GM19240 (cell line): ENCODE results near the gene RPGRIP1.
"Not testable (repeated sequence)": the region's sequence is repeated elsewhere in the genome, so short reads cannot be mapped to it uniquely, and the experiment has no call there.

Source experiments
- DNase-seq: peaks from one replicate; pipeline ENCODE4 v3.0.0; 2011; ENCODE audit warnings: low spot score; ENCODE audit not compliant: insufficient read length

RPGRIP1 gene

DNA sequence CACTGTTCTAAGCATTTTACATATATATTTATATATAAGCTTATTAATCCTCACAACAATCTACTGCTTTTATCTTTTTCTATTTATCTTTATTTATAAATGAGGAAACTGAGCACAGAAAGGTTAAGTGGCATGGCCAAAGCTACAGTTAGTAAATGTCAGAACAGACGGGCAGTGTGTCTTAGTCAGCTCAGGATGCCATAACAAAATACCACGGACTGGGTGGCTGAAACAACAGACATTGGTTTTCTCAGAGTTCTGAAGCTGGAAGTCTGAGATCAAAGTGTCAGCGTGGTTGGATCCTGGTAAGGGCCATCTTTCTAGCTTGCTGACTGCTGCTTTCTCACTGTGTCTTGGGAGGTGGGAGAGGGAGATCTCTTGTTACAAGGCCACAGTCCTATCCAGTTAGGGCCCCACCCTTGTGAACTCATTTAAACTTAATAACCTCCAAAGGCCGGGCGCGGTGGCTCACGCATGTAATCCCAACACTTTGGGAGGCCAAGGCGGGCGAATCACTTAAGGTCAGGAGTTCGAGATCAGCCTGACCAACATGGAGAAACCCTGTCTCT is 19.8 kb downstream of the RPGRIP1 start:
- DNase-seq = no peak

DNA sequence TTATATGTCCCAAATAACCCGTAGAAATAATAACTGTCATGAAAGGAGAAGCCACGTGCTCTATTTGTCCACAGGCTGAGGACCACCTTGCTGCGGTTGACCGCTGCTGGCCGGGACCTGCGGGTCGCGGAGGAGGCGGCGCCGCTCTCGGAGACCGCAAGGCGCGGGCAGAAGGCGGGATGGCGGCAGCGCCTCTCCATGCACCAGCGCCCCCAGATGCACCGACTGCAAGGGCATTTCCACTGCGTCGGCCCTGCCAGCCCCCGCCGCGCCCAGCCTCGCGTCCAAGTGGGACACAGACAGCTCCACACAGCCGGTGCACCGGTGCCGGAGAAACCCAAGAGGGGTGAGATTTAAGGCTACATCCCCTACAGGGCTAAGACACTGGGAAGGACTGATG is 21.0 kb downstream of the RPGRIP1 start:
- no peak for DNase-seq

DNA sequence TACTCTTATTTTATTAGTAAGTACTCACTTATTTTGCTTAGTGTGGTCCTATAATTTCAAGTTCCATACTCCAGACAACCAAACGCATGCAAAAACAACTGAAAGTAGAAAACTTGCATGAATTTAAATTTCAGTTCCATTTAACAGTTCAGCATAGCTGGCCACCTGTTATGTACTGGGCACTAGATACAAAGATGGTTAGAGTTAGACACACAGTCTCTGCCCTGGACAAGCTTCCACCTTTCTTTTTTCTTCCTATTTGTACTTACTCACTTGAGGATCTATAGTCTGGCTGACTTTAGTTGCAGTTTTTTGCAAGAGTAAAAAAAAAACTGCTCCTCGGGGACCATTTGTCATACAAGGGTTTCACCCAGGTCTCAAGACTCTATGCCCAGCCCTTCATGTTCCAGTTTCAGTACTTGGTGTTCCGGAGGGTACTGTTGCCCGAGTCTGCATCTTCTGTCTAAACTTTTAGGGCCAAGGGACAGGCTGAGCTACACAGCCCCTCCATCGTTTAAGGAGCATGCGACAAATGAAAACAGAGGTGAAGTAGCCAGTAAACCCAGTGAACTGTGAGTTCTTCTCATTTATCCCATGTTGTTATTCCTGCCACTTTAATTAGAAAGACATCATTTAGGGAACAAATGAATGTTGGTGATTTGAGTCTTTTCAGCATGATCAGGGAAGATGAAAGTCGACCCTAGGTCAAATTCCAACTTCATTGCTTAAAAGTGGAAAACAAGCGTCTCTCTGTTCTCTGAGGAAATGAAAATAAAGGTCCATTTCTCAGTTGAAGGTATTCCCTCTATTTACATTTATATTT is 22.3 kb downstream of the RPGRIP1 start:
- DNase-seq = no peak

DNA sequence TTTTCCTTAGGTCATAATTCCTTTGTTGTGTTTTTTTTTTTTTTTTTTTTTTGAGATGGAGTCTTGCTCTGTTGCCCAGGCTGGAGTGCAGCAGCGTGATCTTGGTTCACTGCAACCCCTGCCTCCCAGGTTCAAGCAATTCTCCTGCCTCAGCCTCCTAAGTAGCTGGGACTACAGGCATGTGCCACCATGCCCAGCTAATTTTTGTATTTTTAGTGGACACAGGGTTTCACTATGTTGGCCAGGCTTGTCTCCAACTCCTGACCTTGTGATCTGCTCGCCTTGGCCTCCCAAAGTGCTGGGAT is 22.9 kb downstream of the RPGRIP1 start:
- not testable (repeated sequence) for DNase-seq

DNA sequence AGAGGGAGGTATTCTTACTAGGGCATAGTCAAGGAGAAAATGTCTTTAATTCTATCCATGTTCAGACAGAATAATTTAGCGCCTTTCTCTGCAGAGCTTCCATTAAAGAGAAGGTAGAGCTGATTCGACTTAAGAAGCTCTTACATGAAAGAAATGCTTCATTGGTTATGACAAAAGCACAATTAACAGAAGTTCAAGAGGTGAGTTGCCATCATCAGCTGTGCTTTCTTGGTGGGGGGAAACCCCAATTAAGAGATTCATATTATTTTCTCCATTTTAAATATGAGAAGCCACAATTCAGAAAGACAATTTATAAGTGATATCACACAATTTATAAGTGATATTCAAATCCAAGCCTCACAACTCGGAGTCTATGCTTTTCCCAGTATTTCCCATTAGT is 27.8 kb downstream of the RPGRIP1 start:
- no peak for DNase-seq

DNA sequence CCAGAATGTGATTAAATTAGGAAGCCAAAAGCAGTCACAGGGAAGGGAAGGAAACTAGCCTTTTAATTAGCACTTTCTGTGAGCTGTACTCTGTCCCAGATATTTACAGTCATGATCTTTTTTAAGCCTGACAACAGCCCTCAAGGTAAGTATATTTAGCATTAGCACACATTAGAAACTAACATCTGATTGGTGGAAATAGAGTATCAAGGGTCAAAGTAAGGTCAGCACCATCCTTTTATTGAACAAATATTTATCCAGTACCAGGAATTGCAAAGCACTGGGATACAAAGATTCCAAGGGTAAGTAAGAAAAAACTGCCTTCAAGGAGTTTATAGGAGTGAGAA is 28.2 kb downstream of the RPGRIP1 start:
- DNase-seq = no peak

DNA sequence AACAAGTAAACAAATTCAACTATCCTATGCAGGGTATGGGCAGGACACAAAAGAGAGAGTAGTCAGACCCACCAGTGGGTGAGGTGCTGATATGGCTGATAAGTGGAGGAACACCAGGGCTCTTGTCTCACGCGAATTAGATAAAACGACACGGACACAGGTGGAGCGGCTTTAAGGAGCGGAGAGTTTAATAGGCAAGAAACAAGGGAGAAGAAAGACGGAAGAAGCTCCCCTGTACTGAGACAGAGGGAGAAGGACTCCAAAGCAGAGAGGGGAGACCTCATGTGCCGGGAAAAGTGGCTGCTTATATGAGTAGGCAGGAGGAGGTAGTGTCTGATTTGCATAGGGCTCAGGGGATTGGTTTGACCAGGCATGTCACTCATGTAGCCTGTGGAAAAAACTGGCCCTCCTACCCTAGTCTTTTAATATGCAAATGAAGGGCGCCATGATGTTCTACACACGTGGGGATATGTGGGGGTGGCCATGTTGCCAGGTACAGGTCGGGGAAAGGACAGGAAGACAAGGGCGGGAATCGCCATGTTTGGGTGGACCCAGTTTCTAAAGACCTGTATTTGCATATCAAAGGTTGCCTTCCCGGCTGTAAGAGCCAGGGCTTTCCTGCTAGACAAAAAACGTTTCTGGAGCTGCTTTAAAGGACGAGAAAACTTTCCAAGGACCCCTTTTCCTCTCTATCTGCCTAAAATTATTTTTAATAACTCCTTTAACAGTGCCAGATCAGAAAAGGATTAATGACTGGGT is 28.8 kb downstream of the RPGRIP1 start:
- DNase-seq = peak; percentile 51

DNA sequence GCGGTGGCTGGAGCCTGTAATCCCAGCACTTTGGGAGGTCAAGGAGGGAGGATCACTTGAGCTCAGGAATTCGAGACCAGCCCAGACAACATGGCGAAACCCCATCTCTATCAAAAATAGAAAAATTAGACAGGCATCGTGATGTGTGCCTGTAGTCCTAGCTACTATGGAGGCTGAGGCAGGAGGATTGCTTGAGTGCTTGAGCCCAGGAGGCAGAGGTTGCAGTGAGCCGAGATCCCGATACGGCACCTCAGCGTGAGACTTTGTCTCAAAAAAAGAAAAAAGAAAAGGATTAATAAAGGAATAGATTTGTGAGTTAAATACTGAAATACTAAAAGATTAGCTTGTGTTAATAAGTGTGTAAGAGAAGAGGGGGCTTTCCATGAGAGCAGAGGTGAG is 29.4 kb downstream of the RPGRIP1 start:
- no peak for DNase-seq

DNA sequence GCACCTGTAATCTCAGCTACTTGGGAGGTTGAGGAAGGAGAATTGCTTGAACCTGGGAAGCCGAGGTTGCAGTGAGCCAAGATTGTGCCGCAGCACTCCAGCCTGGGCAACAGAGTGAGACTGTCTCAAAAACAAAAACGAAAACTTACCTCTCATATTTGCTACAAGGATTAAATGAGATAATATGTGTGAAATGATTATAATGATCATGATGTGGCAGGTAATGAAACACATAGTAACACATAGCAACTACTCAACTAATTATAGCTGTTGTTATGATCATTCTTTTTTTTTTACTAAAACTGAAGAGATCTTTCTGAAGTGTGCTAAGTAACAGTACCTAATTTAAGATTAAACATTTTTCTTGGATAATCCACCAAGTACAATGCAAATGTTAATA is 30.1 kb downstream of the RPGRIP1 start:
- DNase-seq = no peak

DNA sequence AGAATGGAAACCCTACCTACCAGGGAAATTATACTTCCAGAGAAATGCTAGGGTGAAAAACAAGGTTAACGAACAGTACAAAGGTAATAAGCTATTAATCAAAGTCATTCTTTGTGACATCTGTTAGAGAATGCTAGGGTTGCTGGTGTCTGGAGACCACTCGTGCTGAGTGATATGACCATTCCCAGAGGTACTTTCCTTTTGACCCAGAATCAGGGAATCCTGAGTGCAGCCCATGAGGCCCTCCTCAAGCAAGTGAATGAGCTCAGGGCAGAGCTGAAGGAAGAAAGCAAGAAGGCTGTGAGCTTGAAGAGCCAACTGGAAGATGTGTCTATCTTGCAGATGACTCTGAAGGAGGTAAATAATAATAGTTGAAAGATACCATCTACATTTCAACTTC is 31.7 kb downstream of the RPGRIP1 start:
- DNase-seq = no peak

DNA sequence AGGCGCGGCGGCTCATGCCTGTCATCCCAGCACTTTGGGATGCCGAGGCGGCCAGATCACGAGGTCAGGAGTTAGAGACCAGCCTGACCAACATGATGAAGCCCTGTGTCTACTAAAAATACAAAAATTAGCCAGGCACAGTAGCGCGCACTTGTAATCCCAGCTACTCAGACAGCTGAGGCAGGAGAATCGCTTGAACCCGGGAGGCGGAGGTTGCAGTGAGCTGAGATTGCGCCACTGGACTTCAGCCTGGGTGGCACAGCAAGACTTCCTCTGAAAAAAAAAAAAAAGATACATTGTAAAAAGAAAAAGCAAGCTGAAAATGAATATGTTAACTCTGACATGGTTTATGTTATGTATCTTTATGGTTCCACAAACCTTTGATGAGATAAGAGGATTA is 33.6 kb downstream of the RPGRIP1 start:
- no peak for DNase-seq

DNA sequence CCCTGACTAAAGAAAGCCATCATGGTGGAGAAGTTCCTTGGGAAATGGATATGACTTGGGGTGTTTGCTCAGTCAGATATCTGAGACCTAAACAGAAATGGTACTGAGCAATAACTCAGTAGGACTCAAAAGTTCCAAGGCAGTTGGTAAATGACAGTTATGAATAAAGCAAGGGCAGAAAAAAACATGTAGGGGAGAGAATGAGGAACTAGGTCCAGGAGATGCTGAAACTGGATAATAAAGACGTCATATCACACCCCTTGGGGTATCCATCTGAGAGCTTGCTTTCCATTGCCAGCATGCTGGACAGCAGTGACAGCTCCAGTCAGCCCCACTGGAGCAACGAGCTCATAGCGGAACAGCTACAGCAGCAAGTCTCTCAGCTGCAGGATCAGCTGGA is 37.5 kb downstream of the RPGRIP1 start:
- DNase-seq = no peak

DNA sequence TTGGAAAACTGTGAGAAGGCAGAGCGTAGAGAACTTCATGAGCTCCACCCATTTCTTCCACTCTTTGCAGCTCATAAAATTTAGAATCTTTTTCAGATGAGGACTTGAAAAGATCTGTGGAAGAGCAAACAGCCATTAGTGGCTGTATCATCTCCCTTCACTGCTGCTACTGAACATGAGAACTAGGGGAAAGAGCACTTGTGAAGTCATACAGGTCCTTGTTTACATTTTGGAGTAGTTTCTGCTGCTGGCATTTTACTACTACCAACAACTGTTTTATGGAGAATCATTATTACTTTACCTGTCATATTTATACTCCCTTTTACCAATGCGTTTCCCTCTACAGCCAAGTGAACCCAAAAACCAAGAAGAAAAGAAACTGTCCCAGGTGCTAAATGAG is 41.0 kb downstream of the RPGRIP1 start:
- no peak for DNase-seq

DNA sequence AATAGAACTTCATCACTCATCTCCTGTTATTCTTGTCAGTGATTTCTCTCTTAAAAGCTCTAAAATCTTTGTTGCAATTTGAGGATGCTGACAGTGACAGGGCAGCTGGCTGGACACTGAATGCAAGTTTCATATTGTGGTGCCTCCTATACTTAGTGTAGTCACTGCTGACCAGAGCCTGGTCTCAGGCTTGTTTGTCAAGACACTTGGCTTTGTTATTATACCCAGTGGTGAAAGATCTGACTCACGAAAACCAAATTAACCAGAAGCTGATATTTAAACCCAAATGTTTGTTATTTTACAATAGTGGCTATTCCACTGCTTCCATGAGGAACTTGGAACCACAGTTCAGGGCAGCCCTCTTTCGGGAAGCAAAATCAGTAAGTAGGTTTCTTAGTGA is 42.8 kb downstream of the RPGRIP1 start:
- DNase-seq = no peak

DNA sequence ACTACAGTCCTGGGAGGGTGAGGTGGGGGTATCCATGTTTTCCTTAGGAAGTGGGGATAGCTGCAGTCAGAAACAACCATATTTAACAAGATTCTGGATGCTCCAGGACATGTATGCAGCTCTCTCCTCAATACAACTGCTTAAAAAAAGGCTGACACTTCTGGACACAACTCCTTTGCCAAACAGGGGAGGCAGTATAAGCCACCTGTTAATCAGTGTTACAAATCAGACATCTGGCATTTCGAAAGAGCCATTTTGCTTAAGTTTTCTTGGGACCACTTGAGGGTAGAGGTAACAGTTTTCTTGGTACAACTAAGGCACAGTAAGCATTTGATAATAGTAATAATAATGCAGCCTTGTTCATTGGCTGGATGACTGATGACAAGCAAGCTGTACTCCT is 47.1 kb downstream of the RPGRIP1 start:
- DNase-seq = no peak
